ENCODE results near the gene AHCYL1.

AHCYL1 gene

DNA sequence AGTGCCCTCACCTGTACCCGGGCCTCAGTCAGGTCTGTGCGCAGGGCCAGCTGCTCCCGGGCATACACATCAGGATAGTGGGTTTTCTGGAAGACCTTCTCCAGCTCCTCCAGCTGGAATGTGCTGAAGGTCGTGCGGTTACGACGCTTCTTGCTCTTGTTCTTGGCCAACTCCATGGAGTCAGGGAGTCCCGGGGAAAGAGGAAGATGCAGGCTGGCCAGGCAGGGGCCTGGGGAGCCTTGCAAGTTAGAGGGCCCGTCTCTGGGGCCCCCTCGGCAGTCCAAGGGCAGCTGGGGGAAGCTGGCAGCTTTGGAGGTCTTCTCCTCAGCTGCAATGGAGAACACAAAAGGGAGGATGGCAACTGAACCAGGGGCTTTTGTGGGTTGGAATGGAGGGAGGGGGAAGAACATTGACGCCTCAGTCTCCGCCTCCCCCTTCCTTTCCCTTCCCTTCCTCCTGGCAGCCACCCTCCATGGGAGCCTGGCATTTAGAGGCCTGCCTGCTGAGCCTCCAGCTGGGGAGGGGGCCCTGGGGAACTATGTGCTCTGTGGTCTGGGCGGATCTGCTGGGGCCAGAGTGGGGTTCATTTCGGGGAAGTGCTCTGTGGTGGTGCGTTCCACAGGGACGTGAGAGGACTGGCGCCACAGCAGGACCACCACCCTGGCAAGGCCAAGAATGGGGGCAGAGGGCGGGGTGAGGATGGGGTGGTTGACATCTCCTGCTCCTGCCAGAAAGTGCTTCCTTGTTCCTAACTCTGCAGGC lies 80.2 kb downstream of the AHCYL1 start:
- Histone ChIP-seq H3K36me3 (replicated peaks) (no peaks in the 10 kb centered on the region), H3K27ac (no peak overlapping the region), H3K4me3 (ENCODE audit: low read depth, low read length) (no peak overlapping the region), H3K27me3 (replicated peaks) (peaks cover 31% of the 10 kb centered on the region)
- TF ChIP-seq, protein P1, sequence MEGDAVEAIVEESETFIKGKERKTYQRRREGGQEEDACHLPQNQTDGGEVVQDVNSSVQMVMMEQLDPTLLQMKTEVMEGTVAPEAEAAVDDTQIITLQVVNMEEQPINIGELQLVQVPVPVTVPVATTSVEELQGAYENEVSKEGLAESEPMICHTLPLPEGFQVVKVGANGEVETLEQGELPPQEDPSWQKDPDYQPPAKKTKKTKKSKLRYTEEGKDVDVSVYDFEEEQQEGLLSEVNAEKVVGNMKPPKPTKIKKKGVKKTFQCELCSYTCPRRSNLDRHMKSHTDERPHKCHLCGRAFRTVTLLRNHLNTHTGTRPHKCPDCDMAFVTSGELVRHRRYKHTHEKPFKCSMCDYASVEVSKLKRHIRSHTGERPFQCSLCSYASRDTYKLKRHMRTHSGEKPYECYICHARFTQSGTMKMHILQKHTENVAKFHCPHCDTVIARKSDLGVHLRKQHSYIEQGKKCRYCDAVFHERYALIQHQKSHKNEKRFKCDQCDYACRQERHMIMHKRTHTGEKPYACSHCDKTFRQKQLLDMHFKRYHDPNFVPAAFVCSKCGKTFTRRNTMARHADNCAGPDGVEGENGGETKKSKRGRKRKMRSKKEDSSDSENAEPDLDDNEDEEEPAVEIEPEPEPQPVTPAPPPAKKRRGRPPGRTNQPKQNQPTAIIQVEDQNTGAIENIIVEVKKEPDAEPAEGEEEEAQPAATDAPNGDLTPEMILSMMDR (IDR thresholded peaks at IDR 0.05; ENCODE audit: low read depth, low read length, missing control alignments) = no peak
- in situ Hi-C loops (cut with HindIII; ENCODE audit: low pct_ligation_motif_present, low sequenced_read_pairs) = no loop called here
- DNase-seq = no peak

DNA sequence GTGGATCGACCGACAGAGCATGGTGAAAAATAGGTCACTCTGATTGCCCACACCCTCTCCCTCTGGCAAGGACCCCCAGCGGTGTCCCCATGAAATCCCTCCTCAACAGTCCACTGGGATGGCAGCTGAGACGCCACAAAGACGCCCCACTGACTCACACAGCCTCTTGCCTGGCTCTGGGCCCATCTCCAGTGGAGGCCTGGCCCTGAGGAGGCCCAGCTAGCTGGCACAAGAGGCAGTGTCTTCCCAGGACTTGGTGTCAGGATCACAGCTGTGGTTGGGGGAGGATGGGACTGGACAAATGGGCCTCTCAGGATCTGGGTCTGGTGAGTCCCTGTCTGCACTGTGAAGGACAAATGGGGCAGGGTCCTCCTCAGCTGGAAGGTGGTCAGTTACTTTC lies 81.3 kb downstream of the AHCYL1 start:
- TF ChIP-seq, protein P1 (IDR thresholded peaks at IDR 0.05; ENCODE audit: low read depth, low read length, missing control alignments) = no peak
- Histone ChIP-seq H3K36me3 (replicated peaks) (no peaks in the 10 kb centered on the region), H3K4me3 (ENCODE audit: low read depth, low read length) (no peak overlapping the region), H3K27ac (no peak overlapping the region), H3K27me3 (replicated peaks) (peaks cover 40% of the 10 kb centered on the region)
- in situ Hi-C loops (cut with HindIII; ENCODE audit: low pct_ligation_motif_present, low sequenced_read_pairs) = no loop called here
- no peak for DNase-seq

DNA sequence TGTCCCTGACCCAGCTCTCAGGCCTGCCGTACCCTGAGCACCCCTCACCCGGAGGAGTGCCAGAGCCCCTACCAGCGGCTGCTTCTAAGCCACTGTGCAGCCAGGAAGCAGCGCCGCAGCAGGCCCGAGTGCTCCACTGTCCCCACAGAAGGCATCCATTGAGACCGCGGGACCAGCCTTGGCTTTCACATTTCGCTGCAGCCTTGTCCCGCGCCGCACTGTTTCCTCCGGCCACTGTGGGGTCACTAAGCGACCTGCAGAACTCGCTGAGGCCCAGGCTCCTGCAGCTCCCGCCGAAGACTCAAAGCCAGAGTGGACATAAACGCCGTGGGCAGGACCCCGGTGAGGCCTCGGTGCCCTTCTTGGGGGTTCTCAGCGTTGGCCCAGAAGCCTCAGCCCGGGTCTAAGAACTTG lies 82.9 kb downstream of the AHCYL1 start:
- Histone ChIP-seq H3K36me3 (replicated peaks) (no peaks in the 10 kb centered on the region), H3K27me3 (replicated peaks) (peaks cover 56% of the 10 kb centered on the region), H3K4me3 (ENCODE audit: low read depth, low read length) (no peak overlapping the region), H3K27ac (no peak overlapping the region)
- in situ Hi-C loops (cut with HindIII; ENCODE audit: low pct_ligation_motif_present, low sequenced_read_pairs) = no loop called here
- DNase-seq = no peak
- TF ChIP-seq, protein P1 (IDR thresholded peaks at IDR 0.05; ENCODE audit: low read depth, low read length, missing control alignments) = no peak

DNA sequence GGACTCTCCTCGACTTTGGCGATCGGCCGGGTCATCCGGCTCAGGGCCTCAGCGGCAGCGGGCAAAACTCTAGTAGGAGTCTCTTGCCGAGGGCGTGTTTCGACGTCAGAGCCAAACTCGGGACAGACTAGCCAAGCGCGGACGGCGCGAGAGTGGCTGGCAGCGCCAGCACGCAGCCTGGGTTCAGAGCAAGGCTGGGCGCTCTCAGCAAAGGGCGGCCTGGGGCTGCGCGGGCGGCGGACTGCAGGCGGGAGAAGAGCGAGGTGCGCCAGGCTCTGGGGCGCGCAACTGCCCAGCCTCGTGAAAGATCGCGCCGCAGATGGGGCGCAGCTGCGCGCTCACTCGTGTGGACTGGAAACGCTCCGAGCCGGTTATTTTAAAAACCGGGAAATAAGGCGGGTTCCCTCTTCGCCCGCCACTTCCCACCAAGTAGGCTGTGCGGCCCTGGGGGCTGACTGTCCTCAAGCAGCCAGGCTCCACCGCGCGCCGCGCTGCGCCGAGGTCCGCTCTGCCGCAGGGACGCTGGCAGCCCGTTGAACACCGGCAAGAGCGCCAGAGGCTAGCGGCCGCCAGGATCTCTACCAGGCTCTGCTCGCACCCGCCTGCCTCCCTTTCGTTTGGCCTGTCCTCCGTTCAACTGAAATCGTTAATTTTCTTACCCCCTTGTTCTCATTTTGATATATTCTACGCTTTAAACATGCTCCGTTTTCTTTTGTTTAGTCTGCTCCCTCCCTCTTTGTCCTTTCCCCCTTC lies 83.5 kb downstream of the AHCYL1 start:
- Histone ChIP-seq H3K36me3 (replicated peaks) (no peaks in the 10 kb centered on the region), H3K4me3 (ENCODE audit: low read depth, low read length) (no peak overlapping the region), H3K27me3 (replicated peaks) (peaks cover 60% of the 10 kb centered on the region), H3K27ac (no peak overlapping the region)
- in situ Hi-C loops (cut with HindIII; ENCODE audit: low pct_ligation_motif_present, low sequenced_read_pairs) = no loop called here
- TF ChIP-seq, protein P1 (IDR thresholded peaks at IDR 0.05; ENCODE audit: low read depth, low read length, missing control alignments) = no peak
- no peak for DNase-seq

DNA sequence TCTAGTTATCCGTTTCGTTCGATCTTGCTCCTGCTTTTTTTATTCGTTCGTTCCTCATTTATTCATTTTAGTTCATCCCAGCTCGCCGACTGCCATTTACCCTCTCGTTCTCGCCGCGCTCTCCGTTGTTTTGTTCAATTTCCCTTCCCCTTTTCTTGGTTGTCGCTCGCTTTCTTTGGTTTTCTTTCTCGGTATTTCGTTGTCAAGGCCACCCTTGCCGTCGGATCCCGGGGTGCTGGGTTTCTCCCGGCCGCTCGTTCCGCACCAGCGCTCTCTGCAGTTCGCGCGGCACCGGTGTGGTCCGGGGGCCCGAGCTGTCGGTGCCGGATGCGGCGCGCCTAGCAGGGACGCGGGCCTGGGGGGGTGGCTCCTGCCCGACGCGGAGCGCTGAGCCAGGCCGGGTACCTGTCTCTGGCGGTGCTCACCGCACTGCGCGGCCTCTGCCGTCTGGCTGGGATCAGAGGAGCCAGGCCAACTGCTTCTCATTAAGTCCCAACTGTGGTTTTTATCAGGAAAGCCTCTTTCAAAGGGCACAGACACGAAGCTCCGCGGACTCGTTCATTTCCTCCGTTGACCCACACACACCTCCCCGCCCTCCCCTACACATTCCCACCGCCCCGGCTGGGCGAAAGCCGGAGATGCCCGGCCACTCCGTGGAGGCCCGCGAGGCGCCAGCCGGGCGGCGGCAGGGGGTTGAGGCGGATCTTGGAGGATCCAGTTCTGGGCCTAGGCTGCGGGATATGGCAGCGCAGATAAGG lies 84.3 kb downstream of the AHCYL1 start:
- DNase-seq = no peak

More for the DNA sequence above, 84.3 kb downstream of the AHCYL1 start:
- peaks cover 60% of the 10 kb centered on the region for H3K27me3 ChIP-seq (replicated peaks)
- no peaks in the 10 kb centered on the region for H3K36me3 ChIP-seq (replicated peaks)
- H3K4me3 ChIP-seq (ENCODE audit: low read depth, low read length) = no peak overlapping the region
- in situ Hi-C loops (cut with HindIII; ENCODE audit: low pct_ligation_motif_present, low sequenced_read_pairs) = no loop called here
- TF ChIP-seq, protein P1 (IDR thresholded peaks at IDR 0.05; ENCODE audit: low read depth, low read length, missing control alignments) = no peak
- no peak overlapping the region for H3K27ac ChIP-seq

All from brain microvascular endothelial cell (primary cell).